ELR (cell line): ENCODE results near the gene CD59.
"Not testable (repeated sequence)": the region's sequence is repeated elsewhere in the genome, so short reads cannot be mapped to it uniquely, and the experiment has no call there.

ENCODE experiments used
- DNase-seq: peaks from one replicate; pipeline ENCODE4 v3.0.0-alpha.2; 2015; ENCODE audit warnings: low read depth

Gene CD59

GRCh38 chr11:33692541-33692940, 43.7 kb downstream of the CD59 start:
- no peak for DNase-seq

DNA sequence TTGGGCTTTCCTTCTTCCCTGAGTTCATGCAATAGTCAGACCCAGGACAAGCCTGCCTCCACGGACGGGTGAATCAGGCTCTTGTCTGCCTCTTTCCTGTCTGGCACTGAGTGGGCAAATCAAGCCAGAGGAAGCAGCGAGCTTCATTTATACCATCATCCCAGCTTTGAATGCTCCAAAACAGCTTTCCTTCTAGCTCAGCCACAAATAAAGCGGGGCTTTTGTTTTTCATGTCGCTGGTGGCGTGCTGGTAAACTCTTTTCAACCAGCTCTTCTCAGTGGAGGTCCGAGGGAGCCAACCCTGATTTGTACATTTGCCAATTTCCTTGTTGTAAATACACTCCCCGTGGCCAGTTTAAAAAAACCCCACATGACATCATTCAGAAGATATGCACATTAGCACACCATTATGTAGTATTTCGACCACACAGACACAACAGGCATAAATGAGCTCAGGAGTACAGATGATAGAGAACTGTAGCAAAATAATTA, 44.2 kb downstream of the CD59 start:
- DNase-seq = peak; percentile 98

- no peak for DNase-seq
These were observed 45.0 kb downstream of the CD59 start for GRCh38 chr11:33691066-33691864.

DNA sequence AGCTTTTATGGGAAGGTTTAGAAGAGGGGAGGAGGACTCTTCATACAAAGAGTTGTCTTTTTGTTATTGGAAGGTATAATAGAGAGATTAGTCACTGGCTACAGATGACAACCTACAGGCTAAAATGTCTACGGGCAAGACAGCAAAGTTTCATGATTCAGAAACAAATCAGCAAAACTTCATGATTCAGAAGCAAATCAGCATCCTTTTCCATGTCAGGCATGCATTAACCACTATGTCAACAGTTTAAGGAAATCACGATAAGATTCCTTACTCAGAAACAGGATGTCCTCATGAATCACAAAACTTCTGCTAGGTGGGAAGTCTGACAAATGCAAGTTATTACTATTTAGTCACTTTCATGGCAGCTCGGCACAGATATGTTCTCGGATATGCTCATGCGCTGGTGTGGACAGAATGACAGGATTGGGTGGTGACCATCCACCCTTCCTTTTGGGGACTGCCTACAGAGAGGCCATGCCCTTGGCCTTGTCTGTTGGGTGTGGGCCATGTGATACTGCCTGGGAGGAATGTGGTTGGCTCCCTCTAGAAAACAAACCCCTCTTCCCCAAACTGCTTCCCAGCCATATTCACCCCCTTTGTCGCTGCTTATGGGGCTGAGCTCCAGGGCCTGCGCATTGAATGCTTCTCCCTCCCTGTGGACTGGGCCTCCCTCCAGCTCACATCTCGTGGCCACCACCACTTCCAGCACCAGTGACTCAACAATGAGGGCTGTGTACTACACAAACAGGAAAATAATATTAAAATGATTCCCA, 45.7 kb downstream of the CD59 start:
- peak; percentile 99 for DNase-seq

GRCh38 chr11:33689501-33689900, 46.7 kb downstream of the CD59 start:
- no peak for DNase-seq

GRCh38 chr11:33689085-33689484, 47.1 kb downstream of the CD59 start:
- peak; percentile 54 for DNase-seq

DNA sequence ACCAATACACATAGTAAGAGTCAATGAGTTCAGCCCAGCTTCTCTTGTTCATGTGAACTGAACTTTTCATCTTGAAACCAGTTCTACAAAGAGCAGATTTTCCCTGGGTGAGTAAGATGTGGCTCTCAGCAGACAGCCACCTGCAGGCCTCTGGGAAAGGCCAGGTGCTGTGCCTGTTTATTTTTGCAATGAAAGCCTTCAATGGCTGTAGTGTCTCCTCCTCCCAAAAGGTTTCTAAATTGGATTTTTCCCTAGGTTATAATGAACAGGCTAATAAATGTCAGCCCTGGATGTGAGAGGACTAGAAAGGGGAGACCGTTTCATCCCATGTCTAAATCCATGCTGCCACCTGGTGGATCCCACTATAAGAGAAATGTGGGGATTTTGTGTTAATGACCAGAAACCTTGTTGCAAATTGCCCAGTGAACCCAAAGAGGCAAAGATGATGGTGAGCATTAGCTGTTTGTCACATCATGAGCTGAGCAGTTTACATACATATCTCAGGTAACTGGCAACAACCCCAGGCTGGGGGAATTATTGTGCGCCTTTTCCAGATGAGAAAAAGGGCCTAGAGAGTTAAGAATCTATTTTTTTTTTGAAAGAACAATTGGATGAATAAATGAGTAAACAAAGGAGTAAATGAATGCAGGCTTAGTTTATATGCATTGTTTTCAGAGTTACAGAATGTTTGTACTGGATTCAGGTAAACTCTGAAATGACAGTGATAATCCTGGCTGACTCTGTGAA, 48.3 kb downstream of the CD59 start:
- DNase-seq = peak; percentile 84

- peak; percentile 73 for DNase-seq
These were observed 51.1 kb downstream of the CD59 start for GRCh38 chr11:33685082-33685481.

GRCh38 chr11:33684003-33684706, 52.1 kb downstream of the CD59 start:
- DNase-seq = no peak

- no peak for DNase-seq
These were observed 53.8 kb downstream of the CD59 start for GRCh38 chr11:33682446-33682845.

DNA sequence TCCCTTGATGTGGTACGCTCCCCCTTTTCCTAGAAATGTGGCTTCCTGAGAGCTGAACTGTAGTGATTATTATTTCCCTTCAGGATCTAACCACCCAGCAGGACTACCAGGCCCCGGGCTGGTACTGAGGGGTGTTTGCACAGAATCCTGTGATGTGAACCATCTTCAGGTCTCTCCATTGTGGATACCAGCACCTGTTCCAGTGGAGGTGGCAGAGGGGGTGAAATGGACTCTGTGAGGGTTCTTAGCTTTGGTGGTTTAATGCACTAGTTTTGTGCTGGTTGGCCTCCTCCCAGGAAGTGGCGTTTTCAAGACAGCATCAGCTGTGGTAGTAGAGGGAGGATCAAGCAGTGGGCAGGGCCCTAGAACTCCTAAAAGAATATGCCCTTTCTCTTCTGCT, 54.2 kb downstream of the CD59 start:
- no peak for DNase-seq

GRCh38 chr11:33678616-33679015, 57.6 kb downstream of the CD59 start:
- not testable (repeated sequence) for DNase-seq

DNA sequence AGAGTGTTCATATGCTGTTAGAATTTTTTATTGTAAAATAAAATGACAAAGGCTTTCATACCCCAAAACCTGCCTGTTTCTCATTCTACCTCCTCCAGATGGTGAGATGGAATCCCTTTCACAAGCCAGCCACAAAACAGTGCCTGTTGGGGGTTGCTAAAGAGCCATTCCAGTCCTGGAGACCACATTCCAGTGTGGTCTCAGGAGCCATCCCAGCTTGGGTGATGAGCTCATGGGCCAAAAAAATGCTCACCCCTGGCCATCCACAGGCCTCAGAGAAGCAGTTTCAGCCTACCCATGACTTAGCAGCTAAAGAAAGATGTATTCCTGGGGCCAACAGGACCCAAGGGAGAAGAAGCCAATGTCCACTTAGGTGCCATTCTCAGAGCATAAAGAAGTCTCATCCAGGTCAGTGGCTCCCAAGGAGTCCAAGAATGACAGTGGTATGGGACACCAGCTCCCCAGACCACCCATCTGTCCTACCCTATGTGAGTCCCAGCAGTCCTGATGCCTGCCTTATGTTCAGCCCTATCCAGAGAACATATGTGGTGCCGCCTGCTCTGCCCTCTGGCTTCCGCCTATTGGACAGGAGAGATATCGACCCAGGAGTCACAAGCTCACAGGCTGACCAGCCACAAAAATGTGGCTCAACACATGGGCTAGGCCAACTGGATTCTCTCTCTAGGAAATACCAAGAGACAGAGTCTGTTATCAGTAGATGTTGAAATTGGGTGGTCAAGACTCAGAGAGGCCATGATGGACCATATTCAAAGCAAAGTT, 62.0 kb downstream of the CD59 start:
- no peak for DNase-seq

DNA sequence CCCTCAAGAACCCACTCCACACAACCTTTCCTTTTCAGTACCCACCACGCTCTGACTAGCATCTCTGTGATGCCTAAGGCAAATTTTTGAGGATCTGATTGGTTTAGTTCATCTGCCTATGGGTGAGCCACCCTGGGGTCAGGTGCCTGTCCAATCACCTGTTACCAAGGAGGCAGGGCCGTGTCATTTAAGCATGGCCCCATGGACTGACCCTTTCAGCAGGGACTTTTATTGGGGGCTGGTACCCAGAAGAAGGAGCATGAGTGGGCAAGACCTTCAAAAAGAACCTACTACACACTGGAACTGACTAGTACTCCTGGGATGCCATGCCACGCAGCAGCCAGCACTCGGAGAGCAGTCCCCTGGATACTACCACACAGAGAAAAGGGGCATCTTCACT, 64.0 kb downstream of the CD59 start:
- DNase-seq = no peak

GRCh38 chr11:33670250-33671011, 65.8 kb downstream of the CD59 start:
- DNase-seq = peak; percentile 89

GRCh38 chr11:33669598-33670249, 66.5 kb downstream of the CD59 start:
- peak; percentile 46 for DNase-seq

- DNase-seq = no peak
These were observed 67.1 kb downstream of the CD59 start for GRCh38 chr11:33668951-33669596.

GRCh38 chr11:33668468-33668825, 67.8 kb downstream of the CD59 start:
- DNase-seq = no peak

- DNase-seq = no peak
These were observed 68.3 kb downstream of the CD59 start for GRCh38 chr11:33667819-33668467.
